GM19035 (cell line): ENCODE results near the gene MAP3K9.

ENCODE experiments used
- ATAC-seq: cut with Tn5 transposase; IDR thresholded peaks from one replicate; pipeline ENCODE4 v1.9.1; 2021; ENCODE audit not compliant: unreplicated experiment

The MAP3K9 gene

GRCh38 chr14:70821584-70822529 is 12.5 kb upstream of the MAP3K9 start:
- ATAC-seq: no peak

DNA sequence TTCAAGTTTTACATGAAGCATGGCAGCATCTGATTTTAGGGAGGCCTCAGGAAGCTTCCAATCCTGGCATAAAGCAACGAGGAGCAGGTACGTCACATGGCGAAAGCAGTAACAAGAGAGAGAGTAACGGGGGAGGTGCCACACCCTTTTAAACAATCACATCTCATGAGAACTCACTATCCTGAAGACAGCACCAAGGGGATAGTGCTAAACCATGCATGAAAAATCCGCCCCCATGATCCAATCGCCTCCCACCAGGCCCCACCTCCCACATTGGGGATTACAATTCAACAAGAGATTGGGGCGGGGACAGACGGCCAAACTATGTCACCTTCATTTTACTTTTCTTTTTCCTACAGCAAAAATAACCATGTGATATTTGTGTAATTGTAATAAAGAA is 7.2 kb upstream of the MAP3K9 start:
- ATAC-seq: no peak

- no peak for ATAC-seq
These were observed 5.2 kb upstream of the MAP3K9 start for GRCh38 chr14:70814466-70814865.

DNA sequence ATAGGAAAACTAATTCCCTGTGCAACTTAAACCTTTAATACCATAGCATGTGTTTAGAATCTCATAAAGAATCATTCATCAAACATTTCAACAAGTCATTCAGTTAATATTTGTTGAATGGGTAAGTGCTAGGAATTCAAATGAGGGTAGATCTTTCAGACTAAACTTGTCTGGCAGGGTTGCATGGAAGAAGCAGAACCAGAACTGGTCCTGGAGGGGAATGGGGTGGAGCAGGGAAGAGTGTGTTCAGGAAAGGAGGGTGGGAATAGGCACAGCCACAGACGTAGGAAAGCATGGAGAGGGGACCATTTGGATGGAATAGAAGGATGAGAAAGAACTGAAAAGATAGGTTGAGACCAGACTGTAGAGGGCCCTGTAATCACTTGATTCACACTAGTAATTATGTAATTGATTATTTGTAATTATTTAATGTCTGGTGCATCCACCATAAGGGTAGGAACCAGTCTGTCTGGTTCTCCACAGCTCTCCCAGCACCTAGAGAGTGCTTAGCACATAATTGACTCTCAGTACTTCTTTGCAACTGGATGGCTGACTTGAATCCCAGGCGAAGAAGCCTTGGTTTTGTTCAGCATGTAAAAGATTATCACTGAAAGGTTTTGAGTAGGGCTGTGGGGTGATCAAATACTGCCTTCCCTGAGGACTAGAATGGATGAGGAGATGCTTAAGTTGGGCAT is 3.0 kb upstream of the MAP3K9 start:
- ATAC-seq: no peak

DNA sequence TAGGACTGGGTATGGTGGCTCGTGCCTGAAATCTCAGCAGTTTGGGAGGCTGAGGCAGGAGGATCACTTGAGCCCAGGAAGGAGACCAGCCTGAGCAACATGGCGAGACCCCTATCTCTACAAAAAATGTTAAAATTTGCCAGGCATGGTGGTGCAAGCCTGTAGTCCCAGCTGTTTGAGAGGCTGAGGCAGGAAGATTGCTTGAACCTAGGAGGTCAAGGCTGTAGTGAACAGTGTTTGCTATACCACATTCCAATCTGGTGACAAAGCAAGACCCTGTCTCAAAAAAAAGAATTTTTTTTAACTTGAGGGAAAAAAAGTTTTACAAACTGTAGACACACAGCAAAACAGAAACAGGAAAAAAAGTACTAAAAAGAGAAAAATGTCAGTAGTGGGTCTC is 2.3 kb upstream of the MAP3K9 start:
- no peak for ATAC-seq

- ATAC-seq: no peak
These were observed 1.7 kb upstream of the MAP3K9 start for GRCh38 chr14:70811050-70811449.

GRCh38 chr14:70810621-70811020 is 1.3 kb upstream of the MAP3K9 start:
- no peak for ATAC-seq

GRCh38 chr14:70808416-70809224 is 693 bp downstream of the MAP3K9 start:
- ATAC-seq: peak; percentile 8

DNA sequence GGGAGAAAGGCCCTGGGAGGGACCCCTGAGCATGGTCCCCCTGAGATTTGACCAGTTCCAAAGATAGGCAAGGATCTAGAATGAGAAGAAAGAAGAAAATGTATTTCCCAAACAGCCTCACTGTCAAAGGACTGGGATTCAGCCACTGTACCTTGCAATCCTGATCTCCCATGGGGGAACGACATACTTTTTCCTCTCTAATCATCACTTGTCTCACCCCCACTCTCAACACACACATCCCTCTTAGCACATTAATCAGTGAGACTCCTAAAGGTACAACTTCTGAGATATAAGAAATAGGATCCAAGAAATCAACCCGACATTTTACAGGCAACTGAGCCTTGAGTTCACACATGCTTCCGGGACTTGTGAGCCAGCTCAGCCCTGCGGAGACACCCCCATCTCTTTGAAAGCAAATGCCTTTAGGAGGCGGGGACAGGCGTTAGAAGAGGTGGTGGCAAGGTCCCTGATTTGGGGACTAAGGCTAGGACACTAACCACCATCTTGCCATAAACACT is 1.4 kb downstream of the MAP3K9 start:
- no peak for ATAC-seq

DNA sequence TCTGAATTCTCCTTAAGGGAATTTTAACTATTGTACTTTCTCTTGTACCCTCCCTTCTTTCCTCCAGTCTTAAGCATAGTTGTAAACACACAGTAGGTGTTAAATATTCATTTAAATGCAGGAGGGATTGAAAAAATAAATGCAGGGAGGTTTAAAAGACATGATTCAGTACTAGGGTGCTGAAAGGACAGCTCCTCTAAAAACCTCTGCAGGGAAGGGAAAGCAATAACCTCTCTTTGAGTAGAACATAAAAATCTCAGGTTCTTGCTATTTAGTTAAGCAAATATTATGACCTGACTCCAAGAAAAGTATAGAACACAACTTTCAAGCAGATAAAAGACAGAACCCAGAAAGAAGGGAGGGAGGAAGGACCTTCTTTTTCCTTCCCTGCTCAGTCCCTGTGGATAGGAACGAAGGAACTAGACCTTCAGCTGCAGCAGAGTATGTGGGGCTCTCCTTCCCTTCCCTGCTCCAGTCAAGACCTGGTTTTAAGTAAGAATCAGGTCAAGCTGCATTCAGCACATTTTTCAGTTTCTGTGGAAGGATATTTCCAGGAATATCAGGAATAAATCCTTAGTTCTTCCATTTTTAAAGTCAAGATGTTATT is 4.7 kb downstream of the MAP3K9 start:
- ATAC-seq: no peak

GRCh38 chr14:70803321-70804310 is 5.7 kb downstream of the MAP3K9 start:
- ATAC-seq: peak; percentile 79

GRCh38 chr14:70802379-70802778 is 6.9 kb downstream of the MAP3K9 start:
- no peak for ATAC-seq

DNA sequence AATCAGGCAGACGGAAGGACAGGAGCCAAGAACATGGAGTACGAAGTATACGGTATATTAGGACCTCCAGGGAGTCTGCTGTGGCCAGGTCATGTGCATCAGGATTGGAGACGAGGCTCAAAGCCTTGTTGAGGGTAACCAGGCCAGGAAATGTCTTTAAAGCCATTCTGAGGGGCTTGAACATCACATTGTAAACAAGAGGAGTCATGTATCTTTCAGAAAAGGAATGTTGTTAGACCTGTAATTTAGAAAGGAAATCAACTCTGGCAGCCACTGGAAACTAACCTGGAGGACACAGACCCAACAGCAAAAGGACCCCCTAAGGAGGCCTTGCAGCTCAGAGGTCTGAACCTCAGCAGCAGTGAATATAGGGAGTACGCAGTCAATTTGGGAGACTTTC is 7.5 kb downstream of the MAP3K9 start:
- no peak for ATAC-seq

- ATAC-seq: no peak
These were observed 12.8 kb downstream of the MAP3K9 start for GRCh38 chr14:70796551-70796950.

- no peak for ATAC-seq
These were observed 15.0 kb downstream of the MAP3K9 start for GRCh38 chr14:70794294-70794693.

DNA sequence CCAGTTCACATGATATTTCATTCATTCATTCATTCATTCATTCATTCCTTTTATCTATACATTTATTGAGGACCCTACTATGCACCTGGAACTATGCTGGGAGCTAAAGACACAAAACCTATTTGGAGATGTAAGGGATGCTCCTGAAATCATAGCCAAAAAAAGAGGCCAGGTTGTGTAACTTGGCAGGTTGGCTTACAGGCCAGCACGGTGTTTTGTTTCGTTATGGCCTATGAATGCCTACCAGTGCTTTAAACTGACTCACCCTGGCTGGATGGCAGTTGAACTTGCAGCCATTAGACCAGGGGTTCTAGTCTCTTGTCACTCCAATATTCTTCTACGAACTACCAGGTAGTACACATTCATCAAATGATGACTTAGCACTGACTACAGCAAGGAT is 15.7 kb downstream of the MAP3K9 start:
- ATAC-seq: no peak

DNA sequence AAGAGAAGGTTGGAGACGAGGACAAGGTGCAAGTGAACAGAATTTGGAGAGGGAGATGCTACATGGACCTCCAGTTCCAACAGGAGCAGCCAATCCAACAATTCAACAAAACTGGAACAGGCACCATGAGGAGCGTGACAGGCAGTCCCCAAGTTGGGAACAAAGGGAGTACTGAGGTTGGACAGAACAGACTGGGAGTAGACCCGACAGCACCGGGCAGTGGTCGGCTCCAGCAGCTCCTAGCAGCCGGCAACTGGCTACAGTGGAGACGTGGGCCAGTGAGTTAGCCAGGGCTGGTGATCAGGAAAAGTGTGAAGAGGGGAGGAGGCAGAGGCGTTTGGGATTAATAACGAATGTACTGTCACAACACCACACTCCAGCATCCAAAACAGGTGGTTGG is 16.4 kb downstream of the MAP3K9 start:
- ATAC-seq: no peak

GRCh38 chr14:70791971-70792370 is 17.3 kb downstream of the MAP3K9 start:
- ATAC-seq: no peak

- ATAC-seq: no peak
These were observed 19.4 kb downstream of the MAP3K9 start for GRCh38 chr14:70789961-70790360.

GRCh38 chr14:70789361-70789760 is 20.0 kb downstream of the MAP3K9 start:
- no peak for ATAC-seq
